HUES64 (cell line): ENCODE results near the gene TIPARP.

ENCODE experiments used
- H3K27ac ChIP-seq: 2 replicates; pipeline ENCODE4 v1.7.0; 2013; ENCODE audit warnings: low read depth, low read length, inconsistent platforms
- H3K27me3 ChIP-seq: 2 replicates; pipeline ENCODE4 v1.6.1; 2013; ENCODE audit warnings: mild to moderate bottlenecking, low read length; ENCODE audit not compliant: insufficient read depth
- H3K36me3 ChIP-seq: 2 replicates; pipeline ENCODE4 v1.6.1; 2013; ENCODE audit warnings: mild to moderate bottlenecking, low read length; ENCODE audit not compliant: insufficient read depth
- H3K4me1 ChIP-seq: 2 replicates; pipeline ENCODE4 v1.6.1; 2013; ENCODE audit warnings: mild to moderate bottlenecking, low read length, moderate library complexity; ENCODE audit not compliant: insufficient read depth
- H3K4me3 ChIP-seq: 2 replicates; pipeline ENCODE4 v1.5.1; 2013; ENCODE audit warnings: mild to moderate bottlenecking, low read length, moderate library complexity
- H3K9ac ChIP-seq: 2 replicates; pipeline ENCODE4 v1.6.1; 2013; ENCODE audit warnings: mild to moderate bottlenecking, low read depth, low read length
- H3K9me3 ChIP-seq: 2 replicates; pipeline ENCODE4 v1.6.1; 2013; ENCODE audit warnings: low read depth, low read length; ENCODE audit not compliant: insufficient read depth
- WGBS: fragments of 150-250, 120-280 bp; methylation state at CpG from one replicate; pipeline ENCODE4 v1.1.7; 2013; ENCODE audit warnings: missing lambda C conversion rate; 5-methylcytosine and 5-hydroxymethylcytosine counted together

TIPARP gene

GRCh38 chr3:156635973-156636372, 38.4 kb upstream of the TIPARP start:
- Histone ChIP-seq H3K27ac (no peak overlapping the region), H3K9me3 (no peaks in the 10 kb centered on the region), H3K9ac (no peak overlapping the region), H3K4me1 (peaks cover 5% of the 10 kb centered on the region; the same call in 1 of the 2 replicates), H3K4me3 (no peak overlapping the region), H3K36me3 (no peaks in the 10 kb centered on the region), H3K27me3 (no peaks in the 10 kb centered on the region)
- 89% methylated on average over 3 of the region's 3 CpGs for WGBS

GRCh38 chr3:156637480-156638022, 36.8 kb upstream of the TIPARP start:
- Histone ChIP-seq H3K27me3 (no peaks in the 10 kb centered on the region), H3K9ac (no peak overlapping the region), H3K4me1 (peaks cover 4% of the 10 kb centered on the region), H3K9me3 (no peaks in the 10 kb centered on the region), H3K4me3 (no peak overlapping the region), H3K36me3 (no peaks in the 10 kb centered on the region), H3K27ac (no peak overlapping the region)
- WGBS = 79% methylated on average over 3 of the region's 3 CpGs

- Histone ChIP-seq H3K4me3 (no peak overlapping the region), H3K4me1 (peaks cover 11% of the 10 kb centered on the region), H3K9ac (no peak overlapping the region), H3K9me3 (no peaks in the 10 kb centered on the region), H3K27ac (no peak overlapping the region), H3K36me3 (no peaks in the 10 kb centered on the region), H3K27me3 (no peaks in the 10 kb centered on the region)
- 93% methylated on average over 3 of the region's 4 CpGs for WGBS
These were observed 36.1 kb upstream of the TIPARP start for GRCh38 chr3:156638271-156638670.

- Histone ChIP-seq H3K27ac (no peak overlapping the region), H3K9me3 (no peaks in the 10 kb centered on the region), H3K4me1 (peaks cover 22% of the 10 kb centered on the region), H3K27me3 (no peaks in the 10 kb centered on the region), H3K9ac (no peak overlapping the region), H3K4me3 (no peak overlapping the region), H3K36me3 (no peaks in the 10 kb centered on the region)
These were observed 34.9 kb upstream of the TIPARP start for GRCh38 chr3:156639414-156640023.

- H3K4me1 ChIP-seq = peaks cover 22% of the 10 kb centered on the region
- H3K9me3 ChIP-seq = no peaks in the 10 kb centered on the region
- H3K36me3 ChIP-seq = no peaks in the 10 kb centered on the region
- H3K4me3 ChIP-seq = no peak overlapping the region
- H3K27ac ChIP-seq = no peak overlapping the region
- no CpG with 5 or more reads among the region's 1 CpG for WGBS
- no peaks in the 10 kb centered on the region for H3K27me3 ChIP-seq
- no peak overlapping the region for H3K9ac ChIP-seq
These were observed 32.8 kb upstream of the TIPARP start for GRCh38 chr3:156641618-156641975.

GRCh38 chr3:156642750-156643728, 31.4 kb upstream of the TIPARP start:
- Histone ChIP-seq H3K27me3 (no peaks in the 10 kb centered on the region), H3K9ac (no peak overlapping the region), H3K9me3 (peaks cover 4% of the 10 kb centered on the region; the same call in 1 of the 2 replicates), H3K4me1 (peaks cover 22% of the 10 kb centered on the region), H3K36me3 (no peaks in the 10 kb centered on the region), H3K27ac (0 out of 2 replicates have a peak overlapping the region, but pooled peaks have one; percentile 38), H3K4me3 (no peak overlapping the region)
- 72% methylated on average over 8 of the region's 8 CpGs for WGBS

GRCh38 chr3:156643729-156644389, 30.5 kb upstream of the TIPARP start:
- Histone ChIP-seq H3K4me1 (peaks cover 22% of the 10 kb centered on the region), H3K27ac (no peak overlapping the region), H3K9ac (no peak overlapping the region), H3K27me3 (no peaks in the 10 kb centered on the region), H3K4me3 (no peak overlapping the region), H3K36me3 (no peaks in the 10 kb centered on the region), H3K9me3 (peaks cover 4% of the 10 kb centered on the region; the same call in 1 of the 2 replicates)
- 85% methylated on average over 6 of the region's 6 CpGs for WGBS

GRCh38 chr3:156644958-156645357, 29.4 kb upstream of the TIPARP start:
- Histone ChIP-seq H3K4me3 (no peak overlapping the region), H3K27ac (no peak overlapping the region), H3K27me3 (no peaks in the 10 kb centered on the region), H3K9me3 (peaks cover 4% of the 10 kb centered on the region; the same call in 1 of the 2 replicates), H3K4me1 (peaks cover 22% of the 10 kb centered on the region), H3K9ac (no peak overlapping the region), H3K36me3 (no peaks in the 10 kb centered on the region)

GRCh38 chr3:156646958-156647357, 27.4 kb upstream of the TIPARP start:
- Histone ChIP-seq H3K9me3 (peaks cover 4% of the 10 kb centered on the region; the same call in 1 of the 2 replicates), H3K27ac (no peak overlapping the region), H3K4me3 (no peak overlapping the region), H3K4me1 (peaks cover 22% of the 10 kb centered on the region), H3K9ac (no peak overlapping the region), H3K27me3 (no peaks in the 10 kb centered on the region), H3K36me3 (no peaks in the 10 kb centered on the region)

GRCh38 chr3:156648086-156648485, 26.3 kb upstream of the TIPARP start:
- WGBS = 78% methylated on average over 3 of the region's 3 CpGs

GRCh38 chr3:156649681-156650080, 24.7 kb upstream of the TIPARP start:
- no CpG with 5 or more reads among the region's 1 CpG for WGBS
- Histone ChIP-seq H3K4me3 (no peak overlapping the region), H3K27ac (no peak overlapping the region), H3K9me3 (peaks cover 4% of the 10 kb centered on the region; the same call in 1 of the 2 replicates), H3K4me1 (no peaks in the 10 kb centered on the region), H3K27me3 (no peaks in the 10 kb centered on the region), H3K9ac (no peak overlapping the region), H3K36me3 (no peaks in the 10 kb centered on the region)

More at GRCh38 chr3:156648086-156648485, 26.3 kb upstream of the TIPARP start:
- Histone ChIP-seq H3K4me1 (peaks cover 13% of the 10 kb centered on the region), H3K4me3 (no peak overlapping the region), H3K27ac (no peak overlapping the region), H3K36me3 (no peaks in the 10 kb centered on the region), H3K27me3 (no peaks in the 10 kb centered on the region), H3K9me3 (peaks cover 4% of the 10 kb centered on the region; the same call in 1 of the 2 replicates), H3K9ac (no peak overlapping the region)
